SJCRH30 (cell line): ENCODE data around the gene VDAC1. TPM values are rescaled to one million over a fixed set of nuclear protein-coding genes. Genes with fewer than 3 reads are reported as not detected.
"Not testable (repeated sequence)": the region's sequence is repeated elsewhere in the genome, so short reads cannot be mapped to it uniquely, and the experiment has no call there.

Experiments
- DNase-seq, 2 experiments: peaks; one replicate each; pipeline ENCODE4 v3.0.0-alpha.2; 2015 to 2020
- H3K27ac ChIP-seq: fragments of 250-450 bp; sonication (Bioruptor Pico); 2 replicates; pipeline ENCODE4 v1.5.1; 2020; ENCODE audit warnings: mild to moderate bottlenecking, moderate library complexity
- H3K27me3 ChIP-seq: fragments of 250-450 bp; sonication (Bioruptor Pico); 2 replicates; pipeline ENCODE4 v1.5.1; 2020; ENCODE audit warnings: mild to moderate bottlenecking, moderate library complexity
- H3K36me3 ChIP-seq: fragments of 250-450 bp; sonication (Bioruptor Pico); 2 replicates; pipeline ENCODE4 v1.5.1; 2020; ENCODE audit warnings: mild to moderate bottlenecking, moderate library complexity
- H3K4me1 ChIP-seq: fragments of 250-450 bp; sonication (Bioruptor Pico); 2 replicates; pipeline ENCODE4 v1.5.1; 2020; ENCODE audit warnings: mild to moderate bottlenecking, moderate library complexity
- H3K4me3 ChIP-seq: fragments of 250-450 bp; sonication (Bioruptor Pico); 2 replicates; pipeline ENCODE4 v1.5.1; 2020; ENCODE audit warnings: mild to moderate bottlenecking, moderate library complexity
- H3K9me3 ChIP-seq: fragments of 250-450 bp; sonication (Bioruptor Pico); replicated peaks from 2 replicates; pipeline ENCODE4 v1.5.1; 2020; ENCODE audit warnings: mild to moderate bottlenecking, moderate library complexity
- total RNA-seq: library from RNA; depleted of rRNA; stranded (reverse); fragments of >200 nt; shearing (Covaris generic); gene quantifications from 2 replicates; pipeline ENCODE4 v1.2.3, GENCODE V29; 2014

The VDAC1 gene
- total RNA-seq, 1 experiment from 2014 or later = 340 TPM

GRCh38 chr5:133938039-133938821, 66.5 kb downstream of the VDAC1 start:
- Histone ChIP-seq H3K4me1 (peaks cover 12% of the 10 kb centered on the region; the same call in 1 of the 2 replicates), H3K9me3 (no peaks in the 10 kb centered on the region), H3K27ac (no peak overlapping the region), H3K27me3 (no peaks in the 10 kb centered on the region), H3K4me3 (no peak overlapping the region), H3K36me3 (no peaks in the 10 kb centered on the region)
- DNase-seq = peak in 1 of 2 experiments; percentile 42

- not testable (repeated sequence) for H3K27ac ChIP-seq, H3K4me3 ChIP-seq, H3K9me3 ChIP-seq, H3K36me3 ChIP-seq, H3K4me1 ChIP-seq, DNase-seq, H3K27me3 ChIP-seq
Observed at GRCh38 chr5:133937628-133938027, 67.1 kb downstream of the VDAC1 start.

GRCh38 chr5:133936651-133937015, 68.1 kb downstream of the VDAC1 start:
- Histone ChIP-seq H3K4me3 (no peak overlapping the region), H3K4me1 (peaks cover 9% of the 10 kb centered on the region; the same call in 1 of the 2 replicates), H3K9me3 (no peaks in the 10 kb centered on the region), H3K27ac (no peak overlapping the region), H3K36me3 (no peaks in the 10 kb centered on the region), H3K27me3 (no peaks in the 10 kb centered on the region)
- DNase-seq = no peak

GRCh38 chr5:133935991-133936650, 68.7 kb downstream of the VDAC1 start:
- not testable (repeated sequence) for H3K27ac ChIP-seq, H3K9me3 ChIP-seq, H3K4me3 ChIP-seq, DNase-seq, H3K36me3 ChIP-seq, H3K4me1 ChIP-seq, H3K27me3 ChIP-seq

- no peak for DNase-seq
- Histone ChIP-seq H3K4me1 (peaks cover 9% of the 10 kb centered on the region; the same call in 1 of the 2 replicates), H3K9me3 (no peaks in the 10 kb centered on the region), H3K4me3 (no peak overlapping the region), H3K27ac (no peak overlapping the region), H3K36me3 (no peaks in the 10 kb centered on the region), H3K27me3 (no peaks in the 10 kb centered on the region)
Observed at GRCh38 chr5:133935667-133935940, 69.2 kb downstream of the VDAC1 start.

GRCh38 chr5:133934822-133935666, 69.7 kb downstream of the VDAC1 start:
- Histone ChIP-seq H3K27ac (no peak overlapping the region), H3K27me3 (no peaks in the 10 kb centered on the region), H3K9me3 (no peaks in the 10 kb centered on the region), H3K4me1 (peaks cover 9% of the 10 kb centered on the region; the same call in 1 of the 2 replicates), H3K36me3 (no peaks in the 10 kb centered on the region), H3K4me3 (no peak overlapping the region)
- no peak for DNase-seq

GRCh38 chr5:133934311-133934710, 70.5 kb downstream of the VDAC1 start:
- Histone ChIP-seq H3K9me3 (no peaks in the 10 kb centered on the region), H3K36me3 (no peaks in the 10 kb centered on the region), H3K4me3 (no peak overlapping the region), H3K4me1 (peaks cover 9% of the 10 kb centered on the region; the same call in 1 of the 2 replicates), H3K27me3 (no peaks in the 10 kb centered on the region), H3K27ac (no peak overlapping the region)
- no peak for DNase-seq

GRCh38 chr5:133933670-133934295, 71.0 kb downstream of the VDAC1 start:
- H3K36me3 ChIP-seq = no peaks in the 10 kb centered on the region
- DNase-seq = no peak

GRCh38 chr5:133933169-133933509, 71.6 kb downstream of the VDAC1 start:
- Histone ChIP-seq H3K4me1 (peaks cover 2% of the 10 kb centered on the region; the same call in 1 of the 2 replicates), H3K4me3 (no peak overlapping the region), H3K27ac (no peak overlapping the region), H3K36me3 (no peaks in the 10 kb centered on the region), H3K27me3 (no peaks in the 10 kb centered on the region), H3K9me3 (no peaks in the 10 kb centered on the region)
- no peak for DNase-seq

More at GRCh38 chr5:133933670-133934295, 71.0 kb downstream of the VDAC1 start:
- H3K9me3 ChIP-seq = no peaks in the 10 kb centered on the region
- no peak overlapping the region for H3K4me3 ChIP-seq
- peaks cover 8% of the 10 kb centered on the region; the same call in 1 of the 2 replicates for H3K4me1 ChIP-seq
- H3K27me3 ChIP-seq = no peaks in the 10 kb centered on the region
- no peak overlapping the region for H3K27ac ChIP-seq

GRCh38 chr5:133932441-133933168, 72.2 kb downstream of the VDAC1 start:
- Histone ChIP-seq H3K27me3 (no peaks in the 10 kb centered on the region), H3K36me3 (no peaks in the 10 kb centered on the region), H3K4me3 (no peak overlapping the region), H3K4me1 (no peaks in the 10 kb centered on the region), H3K27ac (no peak overlapping the region), H3K9me3 (no peaks in the 10 kb centered on the region)
- no peak for DNase-seq

GRCh38 chr5:133931546-133931945, 73.2 kb downstream of the VDAC1 start:
- Histone ChIP-seq H3K4me3 (no peak overlapping the region), H3K27me3 (no peaks in the 10 kb centered on the region), H3K36me3 (no peaks in the 10 kb centered on the region), H3K9me3 (no peaks in the 10 kb centered on the region), H3K4me1 (peaks cover 9% of the 10 kb centered on the region), H3K27ac (no peak overlapping the region)
- DNase-seq = no peak

- no peak overlapping the region for H3K4me3 ChIP-seq
- H3K4me1 ChIP-seq = peaks cover 12% of the 10 kb centered on the region
- H3K9me3 ChIP-seq = no peaks in the 10 kb centered on the region
- H3K36me3 ChIP-seq = no peaks in the 10 kb centered on the region
- H3K27me3 ChIP-seq = no peaks in the 10 kb centered on the region
- H3K27ac ChIP-seq = no peak overlapping the region
- DNase-seq = no peak
Observed at GRCh38 chr5:133930813-133931090, 74.0 kb downstream of the VDAC1 start.

- Histone ChIP-seq H3K27me3 (no peaks in the 10 kb centered on the region), H3K4me3 (no peak overlapping the region), H3K9me3 (no peaks in the 10 kb centered on the region), H3K4me1 (peaks cover 12% of the 10 kb centered on the region), H3K36me3 (no peaks in the 10 kb centered on the region), H3K27ac (no peak overlapping the region)
- DNase-seq = no peak
Observed at GRCh38 chr5:133930061-133930812, 74.5 kb downstream of the VDAC1 start.
